ENCODE measurements around the gene SCGN. TPM values are rescaled to one million over a fixed set of nuclear protein-coding genes. Genes with fewer than 3 reads are reported as not detected.

Gene SCGN
- total and polyA plus RNA-seq, 10 donors: not detected

DNA sequence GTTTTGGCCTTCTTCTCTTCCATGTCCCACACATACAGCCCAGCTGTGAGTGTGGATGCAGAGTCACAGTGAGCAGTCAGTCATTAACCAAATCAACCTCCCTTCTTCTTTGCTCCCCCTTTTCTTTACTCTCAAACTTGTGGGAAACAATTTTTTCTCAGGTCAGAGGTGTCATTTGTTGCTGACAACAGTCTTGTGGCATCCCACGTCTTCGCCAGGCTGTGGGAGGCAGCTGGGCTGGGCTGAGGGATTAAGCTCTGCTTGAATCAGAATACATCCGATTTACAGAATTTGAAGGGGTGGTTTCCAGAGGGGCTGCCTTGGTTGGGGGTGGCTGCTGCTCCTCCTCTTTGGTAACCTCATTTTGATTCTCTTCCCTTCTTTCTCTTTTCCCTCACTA lies 40.5 kb downstream of the SCGN start:
- Histone ChIP-seq H3K27me3 (replicated peaks in 1 of 7) (peaks cover 0 to 17% (median 6%) of the 10 kb centered on the region in 7 donors), H3K4me1 (no peaks in the 10 kb centered on the region), H3K4me3 (no peak overlapping the region), H3K27ac (no peak overlapping the region), H3K36me3 (no peaks in the 10 kb centered on the region), H3K9me3 (no peaks in the 10 kb centered on the region)
- intact Hi-C loops (cut with DNase I; ENCODE audit: low total_unique reads): no loop called here
- no peak for DNase-seq
- TF ChIP-seq POLR2A (IDR thresholded peaks at IDR 0.05) (no peak), POLR2AphosphoS5 (IDR thresholded peaks at IDR 0.05) (no peak)
- TF ChIP-seq, protein P1, sequence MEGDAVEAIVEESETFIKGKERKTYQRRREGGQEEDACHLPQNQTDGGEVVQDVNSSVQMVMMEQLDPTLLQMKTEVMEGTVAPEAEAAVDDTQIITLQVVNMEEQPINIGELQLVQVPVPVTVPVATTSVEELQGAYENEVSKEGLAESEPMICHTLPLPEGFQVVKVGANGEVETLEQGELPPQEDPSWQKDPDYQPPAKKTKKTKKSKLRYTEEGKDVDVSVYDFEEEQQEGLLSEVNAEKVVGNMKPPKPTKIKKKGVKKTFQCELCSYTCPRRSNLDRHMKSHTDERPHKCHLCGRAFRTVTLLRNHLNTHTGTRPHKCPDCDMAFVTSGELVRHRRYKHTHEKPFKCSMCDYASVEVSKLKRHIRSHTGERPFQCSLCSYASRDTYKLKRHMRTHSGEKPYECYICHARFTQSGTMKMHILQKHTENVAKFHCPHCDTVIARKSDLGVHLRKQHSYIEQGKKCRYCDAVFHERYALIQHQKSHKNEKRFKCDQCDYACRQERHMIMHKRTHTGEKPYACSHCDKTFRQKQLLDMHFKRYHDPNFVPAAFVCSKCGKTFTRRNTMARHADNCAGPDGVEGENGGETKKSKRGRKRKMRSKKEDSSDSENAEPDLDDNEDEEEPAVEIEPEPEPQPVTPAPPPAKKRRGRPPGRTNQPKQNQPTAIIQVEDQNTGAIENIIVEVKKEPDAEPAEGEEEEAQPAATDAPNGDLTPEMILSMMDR (IDR thresholded peaks at IDR 0.05 in 8 of 11, conservative IDR thresholded peaks at IDR 0.05 in 3 of 11): no peak
- 59 to 83% (median 62%) methylated on average over 3 of the region's 3 CpGs for WGBS, 5 donors

DNA sequence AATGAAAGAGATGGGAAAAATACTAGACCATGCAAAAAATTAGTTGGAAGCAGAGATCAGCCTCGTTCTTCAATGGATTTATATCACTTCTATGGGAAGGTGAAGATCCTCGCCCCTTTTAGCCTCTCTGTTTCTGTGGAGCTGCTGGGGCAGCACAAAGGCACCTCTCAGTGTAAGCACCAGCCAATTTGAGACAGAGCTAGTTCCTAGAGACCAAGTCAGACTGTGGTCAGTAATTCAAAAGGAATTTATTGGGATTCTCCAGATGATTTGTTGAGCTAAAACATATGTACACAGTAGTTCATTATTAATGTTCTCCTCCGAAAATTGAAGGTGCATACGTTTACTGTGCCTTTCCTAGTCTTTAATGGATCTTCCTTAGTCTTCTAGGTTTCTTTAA lies 42.4 kb downstream of the SCGN start:
- Histone ChIP-seq H3K9me3 (no peaks in the 10 kb centered on the region), H3K4me3 (no peak overlapping the region), H3K27me3 (replicated peaks in 1 of 7) (peaks cover 0 to 5% (median 0%) of the 10 kb centered on the region in 7 donors), H3K36me3 (no peaks in the 10 kb centered on the region), H3K4me1 (no peaks in the 10 kb centered on the region), H3K27ac (no peak overlapping the region)
- WGBS, 5 donors: 72 to 86% (median 78%) methylated on average over 4 of the region's 4 CpGs
- no peak for TF ChIP-seq POLR2AphosphoS5 (IDR thresholded peaks at IDR 0.05)
- no peak for TF ChIP-seq POLR2A (IDR thresholded peaks at IDR 0.05)
- TF ChIP-seq, protein P1 (IDR thresholded peaks at IDR 0.05 in 8 of 11, conservative IDR thresholded peaks at IDR 0.05 in 3 of 11): no peak
- DNase-seq: no peak
- intact Hi-C loops (cut with DNase I; ENCODE audit: low total_unique reads): no loop called here

DNA sequence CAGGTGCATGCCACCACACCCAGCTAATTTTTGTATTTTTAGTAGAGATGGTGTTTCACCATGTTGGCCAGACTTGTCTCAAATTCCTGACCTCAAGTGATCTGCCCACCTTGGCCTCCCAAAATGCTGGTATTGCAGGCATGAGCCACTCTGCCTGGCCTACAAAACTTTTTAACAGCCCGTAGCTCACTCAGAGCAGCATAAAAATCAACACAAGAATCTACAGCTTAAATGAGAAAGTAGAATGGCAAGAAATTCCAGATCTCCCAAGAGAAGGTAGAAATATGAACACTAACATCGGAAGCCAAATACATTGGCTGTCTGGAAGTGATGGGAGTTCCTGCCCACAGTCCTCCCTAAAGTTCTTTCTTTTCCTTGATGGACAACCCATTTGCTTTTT lies 43.7 kb downstream of the SCGN start:
- Histone ChIP-seq H3K27me3 (replicated peaks in 1 of 7) (no peaks in the 10 kb centered on the region), H3K4me1 (no peaks in the 10 kb centered on the region), H3K9me3 (no peaks in the 10 kb centered on the region), H3K27ac (no peak overlapping the region), H3K4me3 (no peak overlapping the region), H3K36me3 (no peaks in the 10 kb centered on the region)
- TF ChIP-seq, protein P1 (IDR thresholded peaks at IDR 0.05 in 8 of 11, conservative IDR thresholded peaks at IDR 0.05 in 3 of 11): no peak
- TF ChIP-seq POLR2AphosphoS5 (IDR thresholded peaks at IDR 0.05) (no peak), POLR2A (IDR thresholded peaks at IDR 0.05) (no peak)
- WGBS, 5 donors: 83 to 96% (median 88%) methylated on average over 2 of the region's 2 CpGs
- intact Hi-C loops (cut with DNase I; ENCODE audit: low total_unique reads): no loop called here
- no peak for DNase-seq

DNA sequence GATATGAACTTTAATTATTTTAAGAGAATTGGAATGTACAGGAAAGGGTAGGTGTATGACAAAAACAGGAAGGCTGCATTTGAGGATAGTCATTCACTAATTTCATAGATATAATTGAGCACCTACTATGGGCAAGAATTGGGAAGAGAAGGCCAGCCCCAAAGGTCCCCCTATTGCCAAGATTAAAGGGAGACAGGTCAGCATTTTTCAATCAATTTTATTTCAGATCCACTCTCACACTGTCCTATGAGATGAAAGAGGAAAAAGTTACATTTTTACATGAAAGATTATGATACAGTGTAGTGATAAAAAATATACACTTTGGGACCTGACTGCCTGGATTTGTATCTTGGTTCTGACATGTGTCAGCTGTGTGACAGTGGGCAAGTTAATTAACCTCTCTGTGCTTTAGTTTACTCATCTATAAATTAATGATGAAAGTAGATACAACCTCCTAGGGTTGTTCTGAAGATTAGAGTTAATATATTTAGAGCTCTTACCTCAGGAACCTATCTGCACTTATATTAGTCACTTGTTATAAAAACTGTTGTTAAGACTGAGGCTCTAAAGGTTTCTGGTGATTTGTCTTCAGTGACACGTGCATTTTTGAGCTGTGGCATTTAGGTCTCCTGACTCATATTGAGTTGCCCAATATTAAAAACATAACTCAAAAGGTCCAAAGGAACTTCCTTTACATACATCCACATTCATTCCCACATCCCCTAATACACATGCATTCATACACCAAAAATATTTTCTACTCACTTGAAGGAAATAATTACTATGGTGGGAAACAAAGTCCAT lies 45.7 kb downstream of the SCGN start:
- intact Hi-C loops (cut with DNase I; ENCODE audit: low total_unique reads): no loop called here
- H3K27ac ChIP-seq: no peak overlapping the region
- no peaks in the 10 kb centered on the region for H3K9me3 ChIP-seq
- H3K27me3 ChIP-seq (replicated peaks in 1 of 7): no peaks in the 10 kb centered on the region
- DNase-seq: no peak
- no peaks in the 10 kb centered on the region for H3K36me3 ChIP-seq
- WGBS, 5 donors: 29 to 68% (median 50%) methylated on average over 1 of the region's 1 CpG
- H3K4me1 ChIP-seq: no peaks in the 10 kb centered on the region
- TF ChIP-seq POLR2A (IDR thresholded peaks at IDR 0.05) (no peak), POLR2AphosphoS5 (IDR thresholded peaks at IDR 0.05) (no peak)
- TF ChIP-seq, protein P1 (IDR thresholded peaks at IDR 0.05 in 8 of 11, conservative IDR thresholded peaks at IDR 0.05 in 3 of 11): no peak
- no peak overlapping the region for H3K4me3 ChIP-seq
